SKM-1 treated with dmso at 0.1 percent for 144 hours (cell line): ENCODE measurements around the gene C14orf39.
"Not testable (repeated sequence)": the region's sequence is repeated elsewhere in the genome, so short reads cannot be mapped to it uniquely, and the experiment has no call there.

ENCODE experiments used
- DNase-seq: peaks from one replicate; lab custom pipeline; 2025; ENCODE audit not compliant: unreplicated experiment; lab: John Stamatoyannopoulos, UW

The C14orf39 gene

GRCh38 chr14:60495946-60496345 lies 10.1 kb upstream of the C14orf39 start:
- no peak for DNase-seq

- no peak for DNase-seq
Measured at GRCh38 chr14:60490270-60490669, 4.4 kb upstream of the C14orf39 start.

GRCh38 chr14:60488175-60488574 lies 2.3 kb upstream of the C14orf39 start:
- DNase-seq = no peak

GRCh38 chr14:60487211-60487610 lies 1.3 kb upstream of the C14orf39 start:
- no peak for DNase-seq

- DNase-seq = no peak
Measured at GRCh38 chr14:60485057-60485597, 736 bp downstream of the C14orf39 start.

GRCh38 chr14:60482743-60483142 lies 3.1 kb downstream of the C14orf39 start:
- DNase-seq = no peak

GRCh38 chr14:60480248-60480647 lies 5.6 kb downstream of the C14orf39 start:
- DNase-seq = not testable (repeated sequence)

- no peak for DNase-seq
Measured at GRCh38 chr14:60455875-60456274, 30.0 kb downstream of the C14orf39 start.

- DNase-seq = no peak
Measured at GRCh38 chr14:60430276-60430675, 55.6 kb downstream of the C14orf39 start.

GRCh38 chr14:60420050-60420449 lies 65.8 kb downstream of the C14orf39 start:
- no peak for DNase-seq

GRCh38 chr14:60397550-60397949 lies 88.3 kb downstream of the C14orf39 start:
- DNase-seq = not testable (repeated sequence)

- DNase-seq = no peak
Measured at GRCh38 chr14:60396718-60397343, 89.0 kb downstream of the C14orf39 start.
